ENCODE results near the gene INSL3. TPM values are rescaled to one million over a fixed set of nuclear protein-coding genes. Genes with fewer than 3 reads are reported as not detected.

INSL3 gene
- total and polyA plus RNA-seq, 2 donors (not counting 3 experiments of a cell fraction or from before 2014, with no cell fraction given): not detected

DNA sequence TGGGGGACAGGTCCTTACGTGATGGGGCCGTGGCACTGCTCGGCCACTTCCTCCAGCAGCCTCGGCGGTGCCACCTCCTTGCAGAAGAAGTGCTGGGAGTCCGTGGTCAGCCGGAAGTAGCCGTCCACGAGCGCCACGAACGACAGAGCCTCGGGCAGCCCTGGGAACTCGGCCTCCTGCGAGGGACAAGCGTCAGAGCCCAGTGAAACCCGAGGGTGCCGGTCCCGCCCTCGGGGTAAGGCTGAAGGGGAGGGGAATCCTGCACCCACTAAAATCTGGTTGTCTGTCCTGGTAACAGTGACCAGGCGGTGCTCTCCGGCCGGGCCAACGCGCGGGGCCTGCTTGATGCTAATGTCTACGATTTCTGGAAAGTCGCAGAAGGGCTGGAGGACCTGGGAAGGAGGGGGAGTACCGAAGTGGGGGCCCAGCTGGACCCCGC is 20.1 kb upstream of the INSL3 start:
- Histone ChIP-seq H3K4me2 (ENCODE audit: insufficient read depth, low read length) (no peak overlapping the region), H3K36me3 (ENCODE audit: control insufficient read depth in 2 of 2, extremely low read depth in 1 of 2, insufficient read depth in 2 of 2, low read length in 2 of 2) (no peaks in the 10 kb centered on the region), H3K9me3 (replicated peaks; ENCODE audit: control insufficient read depth, insufficient read depth, low read length) (no peaks in the 10 kb centered on the region), H4K20me1 (replicated peaks; ENCODE audit: control insufficient read depth, extremely low read depth, insufficient read depth, low read length) (no peaks in the 10 kb centered on the region), H3K27me3 (ENCODE audit: control insufficient read depth in 2 of 2, insufficient read depth in 2 of 2, low read length in 2 of 2) (no peaks in the 10 kb centered on the region), H3K4me1 (ENCODE audit: control insufficient read depth, extremely low read depth, insufficient read depth, low read length) (peaks cover 9% of the 10 kb centered on the region), H3K9me1 (replicated peaks; ENCODE audit: control insufficient read depth, extremely low read depth, insufficient read depth, low read length) (no peaks in the 10 kb centered on the region), H2AFZ (ENCODE audit: low read depth, low read length) (no peak overlapping the region), H3K4me3 (replicated peaks in 1 of 3; ENCODE audit: insufficient read depth in 1 of 3, low read depth in 1 of 3, low read length in 3 of 3) (no peak overlapping the region), H3K9ac (replicated peaks; ENCODE audit: extremely low read depth, insufficient read depth, low read length) (no peak overlapping the region), H3K79me2 (ENCODE audit: control insufficient read depth, insufficient read depth, low read length) (no peaks in the 10 kb centered on the region), H3K27ac (ENCODE audit: insufficient read depth, low read depth, low read length) (no peak overlapping the region)
- no TSS peak for BruUV-seq (replicated peaks)
- intact Hi-C loops (cut with micrococcal nuclease): no loop called here
- CTCF ChIA-PET: no interaction called here
- TF ChIP-seq, protein P1, sequence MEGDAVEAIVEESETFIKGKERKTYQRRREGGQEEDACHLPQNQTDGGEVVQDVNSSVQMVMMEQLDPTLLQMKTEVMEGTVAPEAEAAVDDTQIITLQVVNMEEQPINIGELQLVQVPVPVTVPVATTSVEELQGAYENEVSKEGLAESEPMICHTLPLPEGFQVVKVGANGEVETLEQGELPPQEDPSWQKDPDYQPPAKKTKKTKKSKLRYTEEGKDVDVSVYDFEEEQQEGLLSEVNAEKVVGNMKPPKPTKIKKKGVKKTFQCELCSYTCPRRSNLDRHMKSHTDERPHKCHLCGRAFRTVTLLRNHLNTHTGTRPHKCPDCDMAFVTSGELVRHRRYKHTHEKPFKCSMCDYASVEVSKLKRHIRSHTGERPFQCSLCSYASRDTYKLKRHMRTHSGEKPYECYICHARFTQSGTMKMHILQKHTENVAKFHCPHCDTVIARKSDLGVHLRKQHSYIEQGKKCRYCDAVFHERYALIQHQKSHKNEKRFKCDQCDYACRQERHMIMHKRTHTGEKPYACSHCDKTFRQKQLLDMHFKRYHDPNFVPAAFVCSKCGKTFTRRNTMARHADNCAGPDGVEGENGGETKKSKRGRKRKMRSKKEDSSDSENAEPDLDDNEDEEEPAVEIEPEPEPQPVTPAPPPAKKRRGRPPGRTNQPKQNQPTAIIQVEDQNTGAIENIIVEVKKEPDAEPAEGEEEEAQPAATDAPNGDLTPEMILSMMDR (IDR thresholded peaks at IDR 0.05; ENCODE audit: extremely low read depth in 1 of 2, insufficient read depth in 1 of 2, low read depth in 1 of 2, low read length in 2 of 2): no peak
- TF ChIP-seq POLR2AphosphoS5 (IDR thresholded peaks at IDR 0.05; ENCODE audit: insufficient read depth, low read depth, low read length) (no peak), MAX (IDR thresholded peaks at IDR 0.05; ENCODE audit: insufficient read depth, insufficient read length) (no peak), GATA2 (IDR thresholded peaks at IDR 0.05; ENCODE audit: insufficient read depth, insufficient read length, low read depth, low read length) (no peak), POLR2A (IDR thresholded peaks at IDR 0.05; ENCODE audit: low read depth, low read length) (no peak), MYC (IDR thresholded peaks at IDR 0.05; ENCODE audit: low read depth, low read length) (no peak)
- POLR2A ChIA-PET: no interaction called here
- DNase-seq (ENCODE audit: low read depth, low spot score) (no peak), FAIRE-seq (no peak)
- dilution Hi-C loops (cut with MboI; ENCODE audit: extremely low pct_ligation_motif_present, low sequenced_read_pairs): no loop called here

DNA sequence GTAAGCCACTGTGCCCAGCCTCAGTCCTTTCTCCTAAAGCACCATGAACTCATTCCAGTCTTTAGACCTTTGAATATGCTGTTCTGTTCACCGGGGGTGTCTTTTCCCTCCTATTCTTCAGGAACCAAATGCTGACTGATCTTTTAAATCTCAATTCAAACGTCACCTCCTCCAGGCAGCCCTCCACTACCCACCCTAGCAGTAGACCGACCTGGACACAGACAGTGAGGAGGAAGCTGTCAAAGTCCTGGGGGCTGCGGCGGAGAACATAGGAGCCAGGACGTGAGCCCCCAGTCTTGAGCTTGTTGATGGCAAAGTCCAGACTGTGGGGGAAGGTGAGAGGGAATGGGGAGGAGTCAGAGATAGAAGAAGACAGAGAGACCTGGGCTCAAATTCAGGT is 18.7 kb upstream of the INSL3 start:
- POLR2A ChIA-PET: no interaction called here
- intact Hi-C loops (cut with micrococcal nuclease) (no loop called here), dilution Hi-C loops (cut with MboI; ENCODE audit: extremely low pct_ligation_motif_present, low sequenced_read_pairs) (no loop called here)
- no peaks in the 10 kb centered on the region for H3K36me3 ChIP-seq (ENCODE audit: control insufficient read depth in 2 of 2, extremely low read depth in 1 of 2, insufficient read depth in 2 of 2, low read length in 2 of 2)
- CTCF ChIA-PET: interaction anchor here (1.7 kb wide), 1 partner anchor 15 kb away, joined by 5 read pairs; no protein-coding TSS in a partner anchor
- H3K9ac ChIP-seq (replicated peaks; ENCODE audit: extremely low read depth, insufficient read depth, low read length): no peak overlapping the region
- no peak overlapping the region for H3K4me2 ChIP-seq (ENCODE audit: insufficient read depth, low read length)
- H3K27me3 ChIP-seq (ENCODE audit: control insufficient read depth in 2 of 2, insufficient read depth in 2 of 2, low read length in 2 of 2): no peaks in the 10 kb centered on the region
- TF ChIP-seq, protein P1 (IDR thresholded peaks at IDR 0.05; ENCODE audit: extremely low read depth in 1 of 2, insufficient read depth in 1 of 2, low read depth in 1 of 2, low read length in 2 of 2): no peak
- no peak for TF ChIP-seq POLR2AphosphoS5 (IDR thresholded peaks at IDR 0.05; ENCODE audit: insufficient read depth, low read depth, low read length)
- TF ChIP-seq JUN (IDR thresholded peaks at IDR 0.05; ENCODE audit: borderline replicate concordance, insufficient read depth, insufficient read length, low read depth): no peak
- no peak for TF ChIP-seq GATA2 (IDR thresholded peaks at IDR 0.05; ENCODE audit: insufficient read depth, insufficient read length, low read depth, low read length)
- TF ChIP-seq MYC (IDR thresholded peaks at IDR 0.05; ENCODE audit: low read depth, low read length): no peak
- no peak for TF ChIP-seq MAX (IDR thresholded peaks at IDR 0.05; ENCODE audit: insufficient read depth, insufficient read length)
- no peak for TF ChIP-seq POLR2A (IDR thresholded peaks at IDR 0.05; ENCODE audit: low read depth, low read length)
- no peak for TF ChIP-seq EZH2 (IDR thresholded peaks at IDR 0.05; ENCODE audit: borderline replicate concordance, low read depth, low read length, severe bottlenecking)
- FAIRE-seq: no peak
- no peak for DNase-seq (ENCODE audit: low read depth, low spot score)
- no TSS peak for BruUV-seq (replicated peaks)
- peaks cover 9% of the 10 kb centered on the region for H3K4me1 ChIP-seq (ENCODE audit: control insufficient read depth, extremely low read depth, insufficient read depth, low read length)
- no peaks in the 10 kb centered on the region for H3K9me1 ChIP-seq (replicated peaks; ENCODE audit: control insufficient read depth, extremely low read depth, insufficient read depth, low read length)
- H3K79me2 ChIP-seq (ENCODE audit: control insufficient read depth, insufficient read depth, low read length): no peaks in the 10 kb centered on the region
- H3K4me3 ChIP-seq (replicated peaks in 1 of 3; ENCODE audit: insufficient read depth in 1 of 3, low read depth in 1 of 3, low read length in 3 of 3): no peak overlapping the region
- no peaks in the 10 kb centered on the region for H4K20me1 ChIP-seq (replicated peaks; ENCODE audit: control insufficient read depth, extremely low read depth, insufficient read depth, low read length)
- no peak overlapping the region for H2AFZ ChIP-seq (ENCODE audit: low read depth, low read length)
- H3K27ac ChIP-seq (ENCODE audit: insufficient read depth, low read depth, low read length): no peak overlapping the region
- no peaks in the 10 kb centered on the region for H3K9me3 ChIP-seq (replicated peaks; ENCODE audit: control insufficient read depth, insufficient read depth, low read length)
